Medulla oblongata (tissue), 1 donor: ENCODE results near the gene HSD11B2.

Experiments
- DNase-seq: peaks from one replicate; pipeline ENCODE4 v3.0.0-alpha.2; 2015; ENCODE audit errors: extremely low spot score

The HSD11B2 gene

DNA sequence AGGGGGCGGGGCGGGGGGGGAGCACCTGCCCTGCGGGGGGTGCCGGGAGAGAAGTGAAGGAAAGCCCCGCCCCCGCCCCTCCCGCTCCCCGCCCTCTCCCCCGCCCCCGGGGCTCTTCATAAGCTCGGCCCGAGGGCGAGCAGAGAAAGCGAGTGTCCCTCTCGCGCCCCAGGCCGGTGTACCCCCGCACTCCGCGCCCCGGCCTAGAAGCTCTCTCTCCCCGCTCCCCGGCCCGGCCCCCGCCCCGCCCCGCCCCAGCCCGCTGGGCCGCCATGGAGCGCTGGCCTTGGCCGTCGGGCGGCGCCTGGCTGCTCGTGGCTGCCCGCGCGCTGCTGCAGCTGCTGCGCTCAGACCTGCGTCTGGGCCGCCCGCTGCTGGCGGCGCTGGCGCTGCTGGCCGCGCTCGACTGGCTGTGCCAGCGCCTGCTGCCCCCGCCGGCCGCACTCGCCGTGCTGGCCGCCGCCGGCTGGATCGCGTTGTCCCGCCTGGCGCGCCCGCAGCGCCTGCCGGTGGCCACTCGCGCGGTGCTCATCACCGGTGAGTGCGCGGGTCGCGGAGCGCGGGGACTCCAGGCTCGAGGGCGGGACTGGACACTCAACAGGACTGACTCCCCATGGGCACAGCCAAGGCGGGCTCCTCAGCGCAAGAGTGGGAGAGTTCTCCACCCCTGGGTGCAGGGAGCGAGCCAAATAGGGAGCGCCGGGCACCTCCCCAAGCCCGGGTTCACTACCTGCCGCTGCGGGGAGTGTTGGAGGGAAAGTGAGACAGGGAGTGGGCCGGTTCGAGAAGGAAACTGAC lies at the start of gene HSD11B2:
HSD11B2 (plus strand) TSS at position 145 of the 798 bp plus-strand sequence; CDS start at position 273, 128 bp downstream.
- DNase-seq: peak; percentile 41

DNA sequence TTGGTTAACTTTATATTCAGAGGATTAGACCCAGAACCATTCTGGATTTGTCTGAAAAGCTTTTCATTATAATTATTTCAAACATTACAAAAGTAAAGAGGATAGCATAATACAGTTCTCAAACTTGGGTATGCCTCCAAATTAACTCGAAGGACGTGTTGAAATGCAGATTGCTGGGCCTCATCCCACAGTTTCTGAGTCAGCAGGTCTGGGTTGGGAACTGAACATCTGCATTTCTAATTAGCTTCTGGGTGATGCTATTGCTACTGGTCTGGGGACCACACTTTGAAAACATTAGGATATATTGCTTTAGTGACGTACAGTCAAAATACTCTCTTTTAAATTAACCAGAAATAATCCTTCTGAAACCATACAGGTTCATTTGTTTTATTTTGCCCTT lies 47.6 kb upstream of the HSD11B2 start:
- no peak for DNase-seq

DNA sequence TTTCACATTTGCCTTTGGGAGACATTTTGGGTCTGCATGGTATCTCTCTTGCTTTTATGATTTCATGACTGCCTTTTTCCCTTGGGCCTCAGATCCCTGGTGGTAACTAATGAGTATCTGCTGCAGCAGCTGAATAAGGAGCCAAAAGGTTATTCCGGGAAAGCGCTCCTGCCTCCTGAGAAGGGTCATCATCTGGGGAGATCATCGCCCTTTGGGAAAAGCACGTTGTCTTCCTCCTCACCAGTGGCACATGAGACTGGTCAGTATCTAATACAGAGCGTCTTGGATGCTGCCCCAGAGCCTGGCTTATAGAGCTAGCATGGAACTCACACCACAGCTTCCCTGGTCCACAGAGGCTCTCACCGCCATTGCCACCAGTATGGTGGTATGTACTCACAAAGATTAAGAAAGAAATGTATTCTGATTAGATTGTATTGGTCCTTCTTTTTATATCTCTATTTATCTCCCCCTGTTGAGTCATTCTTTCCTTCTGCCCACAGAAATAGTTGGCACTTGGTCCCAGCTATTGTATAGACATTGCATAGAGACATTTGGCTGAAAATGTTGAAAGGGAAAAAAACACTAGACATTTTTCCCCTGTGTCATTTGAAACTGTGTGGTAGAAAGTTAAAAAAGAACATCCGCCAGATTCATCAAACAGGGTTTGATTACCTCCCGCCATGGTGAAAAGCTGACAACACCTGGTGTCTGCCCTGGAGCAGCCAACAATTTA lies 46.0 kb upstream of the HSD11B2 start:
- no peak for DNase-seq

DNA sequence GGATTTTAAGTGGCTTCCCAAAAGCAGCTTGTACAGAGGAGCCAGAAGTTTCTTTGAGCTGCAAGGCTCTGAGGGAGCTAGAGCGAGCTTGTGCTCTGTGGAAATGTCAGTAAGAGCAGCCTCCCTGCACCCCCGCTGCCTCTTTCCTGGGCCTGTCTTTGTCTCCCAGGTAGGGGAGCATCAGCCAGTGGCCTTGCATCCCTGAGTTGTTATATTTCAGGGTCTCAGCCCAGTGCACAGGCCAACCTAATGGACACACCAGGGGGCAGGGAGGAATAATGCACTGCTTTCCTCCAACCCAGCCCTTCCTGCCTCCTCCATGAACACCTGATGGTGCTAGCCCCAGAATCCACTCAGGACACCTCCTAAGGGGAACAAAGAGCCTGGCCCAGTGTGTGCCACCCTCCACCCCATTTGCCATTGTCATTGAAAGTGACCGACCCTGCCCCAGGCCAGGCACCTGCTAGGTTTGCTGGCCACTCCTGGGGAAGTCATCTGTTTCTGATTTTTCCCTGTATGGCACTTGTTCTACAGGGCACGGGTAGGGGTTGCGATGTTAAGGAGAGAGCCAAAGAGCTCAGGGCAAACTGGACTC lies 44.0 kb upstream of the HSD11B2 start:
- no peak for DNase-seq

DNA sequence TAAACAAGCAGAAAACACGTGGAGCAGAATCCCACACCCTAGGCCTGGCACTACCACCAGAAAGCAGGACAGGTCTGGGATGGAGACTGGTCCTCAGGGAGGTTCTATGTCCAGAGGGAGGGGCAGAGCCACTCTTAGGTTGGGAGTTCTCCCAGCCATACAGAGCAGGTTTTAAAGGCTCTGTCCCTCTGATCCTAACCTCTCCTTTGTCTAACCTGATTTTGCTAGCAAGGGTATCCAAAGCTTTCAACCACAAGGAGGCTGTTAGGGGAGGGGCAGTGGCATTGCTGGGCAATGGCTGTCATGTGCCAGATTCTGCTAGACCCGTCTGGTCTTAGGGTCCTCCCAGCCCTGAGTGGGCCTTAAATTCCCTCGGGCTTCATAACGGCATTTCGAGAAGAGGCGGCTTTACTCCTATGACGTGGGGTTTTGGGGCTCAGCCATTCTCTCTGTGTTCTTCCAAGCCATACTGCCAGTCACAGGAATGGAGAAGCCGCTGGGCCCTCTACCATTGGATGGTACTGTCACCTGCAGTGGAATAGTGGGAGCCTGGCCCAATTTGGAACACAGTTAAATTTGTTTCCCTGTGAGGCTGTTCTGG lies 43.3 kb upstream of the HSD11B2 start:
- DNase-seq: no peak

DNA sequence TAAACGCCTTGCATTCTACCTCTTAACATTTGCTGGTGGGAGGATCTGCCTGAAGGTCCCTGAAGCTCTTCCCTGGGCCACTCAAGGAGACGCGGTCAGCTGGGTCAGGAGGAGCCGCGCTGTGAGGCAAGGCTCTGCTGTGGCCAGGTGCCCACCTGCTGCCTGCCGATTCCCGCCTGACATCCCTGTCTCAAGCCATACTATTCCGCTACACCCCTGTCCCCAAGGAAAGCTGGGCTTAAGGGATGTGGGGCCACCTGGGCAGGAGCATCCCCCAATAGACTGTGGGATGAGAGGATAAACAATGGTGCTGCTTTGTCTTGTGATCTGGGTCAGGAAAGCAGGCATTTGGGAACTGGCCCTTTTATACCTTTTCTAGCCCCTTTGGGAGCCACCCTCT lies 42.7 kb upstream of the HSD11B2 start:
- DNase-seq: no peak

DNA sequence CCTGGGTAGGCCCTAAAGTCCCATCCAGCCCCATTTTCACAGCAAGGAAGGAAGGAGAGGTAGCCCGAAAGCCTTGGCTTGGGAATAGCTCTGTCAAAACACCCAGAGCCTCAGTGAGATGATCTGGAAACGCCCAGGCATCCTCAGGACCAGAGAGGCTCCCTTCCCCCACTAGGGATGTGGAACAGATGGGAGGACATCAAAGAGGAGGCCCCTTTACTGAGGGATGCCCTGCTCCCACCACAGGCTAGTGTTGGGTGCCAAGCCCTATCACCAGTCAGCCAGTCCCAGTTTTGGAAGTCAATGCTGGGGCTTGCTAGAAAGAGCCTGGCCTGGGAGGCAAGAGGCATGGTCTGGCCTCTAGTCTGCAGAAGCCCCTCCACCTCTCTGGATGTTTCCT lies 42.3 kb upstream of the HSD11B2 start:
- no peak for DNase-seq

DNA sequence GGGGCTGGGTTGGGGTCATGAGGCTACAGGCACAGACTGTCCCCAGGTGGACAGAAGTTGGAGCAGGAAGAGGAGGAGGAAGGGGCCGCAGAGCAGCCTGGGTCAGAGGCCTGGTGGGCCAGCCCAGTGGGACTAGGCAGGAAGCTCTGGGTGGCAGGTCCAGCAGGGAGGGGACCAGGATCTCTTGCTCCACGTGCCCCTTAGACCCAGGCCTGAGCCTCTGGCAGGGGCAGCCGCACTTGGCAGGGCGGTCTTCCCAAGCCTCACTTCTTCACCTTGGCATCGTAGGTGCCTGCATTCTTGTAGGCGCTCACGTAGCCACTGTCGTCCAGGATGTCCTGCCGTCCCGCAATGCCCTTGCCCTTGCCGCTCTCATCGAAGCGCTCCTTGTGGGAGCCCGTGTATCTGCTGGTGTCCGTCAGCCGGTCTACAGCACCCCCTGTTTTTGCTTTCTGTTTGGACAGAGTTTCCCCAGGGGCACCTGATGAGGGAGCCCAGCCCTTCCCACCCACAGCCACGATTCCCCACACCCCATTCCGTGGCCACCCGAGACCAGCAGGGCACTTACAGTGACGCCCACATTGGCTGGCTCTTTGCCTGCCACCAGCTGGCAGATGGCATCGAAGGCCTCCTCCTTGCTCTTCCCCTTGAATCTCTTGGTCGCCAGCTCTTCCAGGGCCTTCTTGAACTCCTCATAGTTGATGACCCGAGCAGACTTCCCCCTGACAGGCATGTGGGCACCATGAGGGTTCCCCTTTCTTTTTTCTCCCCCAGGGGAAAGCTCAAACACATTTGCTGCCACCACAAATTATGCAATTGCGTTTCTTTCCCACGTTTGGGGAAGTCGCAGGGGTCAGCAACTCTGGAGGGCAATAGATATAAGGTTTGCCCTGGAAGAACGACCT lies 40.8 kb upstream of the HSD11B2 start:
- DNase-seq: peak; percentile 89

DNA sequence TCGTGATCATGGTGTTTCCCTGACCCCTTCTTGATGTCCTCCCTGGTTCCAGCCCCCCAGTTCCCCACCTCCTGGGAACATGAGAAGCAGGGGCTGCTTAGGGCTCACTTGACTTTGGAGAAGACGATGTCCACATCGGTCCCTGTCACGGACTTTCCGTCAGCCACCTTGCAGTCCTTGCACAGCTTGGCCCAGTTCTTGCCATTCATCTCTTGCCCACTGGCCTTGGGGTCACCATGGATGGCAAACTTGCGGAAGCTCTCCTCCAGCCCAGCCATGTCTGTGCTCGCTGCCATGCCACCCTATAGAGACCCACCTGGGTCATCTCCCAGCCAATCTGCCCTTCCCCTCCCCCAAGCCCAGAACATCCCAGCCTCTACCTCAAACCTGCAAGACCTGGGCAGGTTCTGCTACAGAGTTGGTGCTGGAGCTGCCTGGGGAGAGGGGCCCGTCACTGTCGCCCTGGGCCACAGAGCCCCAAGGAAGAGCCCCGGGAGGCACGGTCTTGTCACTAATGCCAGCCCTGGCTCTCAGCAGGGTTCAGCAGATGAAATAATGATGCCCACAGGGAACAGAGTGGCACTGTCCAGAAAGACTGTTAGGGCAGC lies 40.0 kb upstream of the HSD11B2 start:
- DNase-seq: no peak

DNA sequence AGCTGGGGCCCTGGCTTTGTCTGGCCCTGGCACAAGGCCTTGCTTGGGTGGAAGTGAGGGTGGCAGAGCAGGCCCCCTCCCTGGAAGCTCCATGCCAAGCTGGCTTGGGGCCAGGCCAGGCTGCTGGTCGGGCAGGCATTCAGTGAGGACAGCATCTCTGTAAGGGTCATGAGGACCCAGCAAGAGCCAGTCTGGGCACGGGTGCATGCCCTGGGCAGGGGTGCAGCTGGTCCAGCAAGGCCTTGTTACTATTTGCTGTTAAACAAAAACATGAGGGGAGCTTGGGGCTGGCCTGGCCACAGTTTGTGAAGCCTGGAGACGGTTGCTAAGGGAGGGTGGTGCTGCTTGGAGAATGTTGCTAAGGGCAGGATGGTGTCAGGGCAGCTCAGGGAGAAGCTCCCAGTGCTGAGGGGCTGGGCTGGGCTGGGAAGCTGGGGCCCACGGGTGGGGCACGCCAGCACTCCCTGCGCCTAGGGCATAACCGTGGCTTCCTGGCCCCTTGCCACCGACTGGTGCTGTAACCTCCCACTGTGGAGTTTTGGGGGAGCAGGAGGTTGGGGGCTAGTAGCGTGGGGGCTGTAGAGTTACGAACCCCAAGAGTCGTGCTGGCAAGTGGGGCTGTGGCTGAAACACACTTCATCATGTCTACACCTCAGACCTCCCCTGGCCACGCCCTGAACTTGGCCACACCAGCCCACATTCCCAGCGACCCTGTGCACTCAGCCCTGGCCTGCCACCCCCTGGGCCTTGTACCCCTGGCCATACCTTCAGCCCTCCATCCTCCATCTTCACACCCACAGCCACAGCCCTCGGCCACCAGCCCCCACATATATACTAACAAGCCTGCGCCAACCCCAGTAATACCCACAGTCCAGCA lies 39.3 kb upstream of the HSD11B2 start:
- DNase-seq: peak; percentile 97

DNA sequence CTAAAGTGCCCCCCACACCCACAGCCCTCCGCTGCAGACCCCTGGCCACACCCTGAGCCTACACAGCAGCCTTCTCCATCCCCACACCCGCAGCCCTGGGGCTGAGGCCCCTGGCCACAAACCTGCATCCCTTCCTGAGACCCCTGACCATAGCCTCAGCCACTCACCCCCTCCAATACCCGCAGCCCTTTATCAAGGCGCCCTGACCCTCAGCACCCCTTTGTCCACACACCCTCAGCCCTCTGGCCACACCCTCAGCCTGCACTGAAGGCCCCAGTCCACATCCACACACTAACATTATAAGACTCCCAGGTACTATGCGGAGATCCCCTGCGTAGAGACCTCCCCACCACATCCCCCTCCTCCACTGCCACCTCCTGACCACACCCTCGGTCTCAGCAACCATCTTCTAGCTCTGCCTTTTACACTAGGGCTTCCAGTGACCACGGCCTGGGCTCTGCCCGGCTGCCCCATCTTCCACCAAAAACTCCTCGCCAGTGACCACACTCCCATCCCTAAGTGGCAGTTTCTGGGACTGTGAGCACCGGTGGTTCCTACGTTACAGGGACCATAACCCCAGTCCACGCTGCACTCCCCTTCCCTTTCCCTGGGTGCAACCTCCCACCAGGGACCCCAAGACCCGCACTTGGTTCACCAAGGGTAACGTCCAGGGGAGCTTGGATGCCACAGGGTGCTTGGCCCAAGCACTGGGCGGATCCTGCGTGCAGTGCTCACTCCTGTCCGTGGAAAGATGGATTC lies 38.4 kb upstream of the HSD11B2 start:
- DNase-seq: no peak

DNA sequence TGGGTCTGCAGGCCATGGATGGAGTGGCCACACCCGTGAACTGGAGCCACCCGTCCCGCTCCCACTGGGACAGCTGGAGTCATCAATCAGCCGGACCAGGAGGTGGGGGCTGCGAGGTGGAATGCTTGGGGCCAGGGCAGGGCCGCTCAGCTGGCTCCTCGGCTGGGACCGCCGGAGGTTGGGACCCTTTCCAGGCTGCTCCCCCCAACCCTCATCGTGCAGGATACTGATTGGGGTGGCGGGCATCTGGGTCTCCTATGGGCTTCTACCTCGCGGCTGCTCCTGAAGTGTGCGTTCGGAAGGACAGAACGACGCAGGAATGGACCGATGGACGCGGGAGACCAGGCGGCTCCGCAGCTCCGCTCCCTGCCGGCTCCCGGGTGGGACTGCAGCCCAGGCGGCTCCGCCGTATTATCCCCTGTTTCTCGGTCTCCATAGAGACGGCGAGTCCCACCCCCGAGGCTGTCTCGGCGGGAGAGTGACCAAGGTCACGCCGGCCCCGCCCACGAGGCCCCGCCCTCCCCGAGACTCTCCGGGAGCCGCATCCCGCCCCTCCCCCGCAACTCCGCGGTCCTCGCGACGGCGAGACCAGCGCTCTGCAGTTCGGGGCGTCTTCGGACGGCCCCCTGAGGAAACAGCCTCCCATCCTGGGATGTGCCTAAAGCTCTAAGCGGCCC lies 37.7 kb upstream of the HSD11B2 start, which contains the start of gene TPPP3:
TPPP3 (minus strand) TSS at position 388 of the 677 bp plus-strand sequence. CDS start 2,387 bp downstream, outside the sequence.
- peak; percentile 89 for DNase-seq

DNA sequence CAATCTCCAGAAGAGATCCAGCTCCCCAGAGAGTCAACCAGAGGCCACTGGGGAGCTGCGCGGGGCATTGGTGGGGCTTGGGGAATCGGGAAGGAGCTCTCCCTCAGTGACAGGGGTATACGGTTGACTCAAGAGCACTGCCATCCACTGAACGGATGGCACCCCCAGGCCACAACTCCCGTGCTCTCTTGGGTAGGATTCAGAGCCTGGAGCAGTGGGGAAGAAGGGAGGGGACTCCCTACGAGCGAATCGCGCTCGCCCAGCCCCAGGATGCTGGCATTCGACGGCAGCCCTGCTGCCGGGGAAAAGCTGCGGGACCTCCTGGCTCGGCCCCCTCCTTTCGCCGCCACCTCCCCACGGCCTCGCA lies 37.1 kb upstream of the HSD11B2 start:
- DNase-seq: peak; percentile 33

DNA sequence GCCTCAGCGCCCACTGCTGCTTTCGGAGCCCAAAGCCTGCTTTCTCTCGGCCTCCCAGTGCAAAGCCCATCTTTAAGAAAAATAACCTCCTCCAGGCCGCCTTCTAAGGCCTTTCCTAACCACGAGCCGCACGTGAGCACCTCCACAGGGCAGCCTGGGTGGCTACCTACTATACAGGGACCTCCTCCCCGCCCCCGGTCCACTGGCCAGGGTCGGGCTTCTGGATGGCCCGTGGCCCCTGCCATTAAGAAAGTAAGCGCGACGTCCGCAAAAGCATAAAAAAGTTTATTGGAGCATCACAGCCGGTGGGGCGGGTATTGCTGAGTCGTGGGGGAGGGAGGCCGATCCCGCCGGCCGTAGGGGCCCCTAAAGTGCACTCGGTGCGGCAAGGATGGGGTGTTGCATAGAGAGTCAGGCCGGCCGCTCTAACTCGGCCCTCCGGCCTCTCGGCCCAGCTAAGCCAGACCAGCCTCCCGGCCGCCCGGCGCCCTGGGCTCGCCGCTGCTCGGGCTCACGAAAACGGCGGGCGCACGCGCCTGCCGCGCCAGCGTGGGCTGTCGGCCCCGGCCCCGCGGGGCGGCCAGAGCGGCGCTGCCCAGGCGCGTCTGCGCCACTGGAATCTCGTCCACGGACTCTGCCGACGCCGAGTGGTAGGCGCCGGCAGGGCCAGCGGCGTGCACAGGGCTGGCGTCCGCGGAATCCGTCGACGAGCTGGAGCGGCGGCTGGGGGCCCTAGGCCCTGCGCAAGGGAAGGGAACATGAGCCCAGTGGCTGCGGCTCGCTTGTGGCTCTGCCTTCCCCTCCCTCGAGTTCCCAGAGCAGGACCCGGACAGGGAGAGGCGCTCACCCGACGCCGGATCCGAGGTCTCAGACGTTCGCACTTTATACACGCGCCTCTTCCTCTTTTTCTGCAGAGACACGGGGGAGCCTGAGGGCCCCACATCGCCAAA lies 36.5 kb upstream of the HSD11B2 start:
- peak; percentile 49 for DNase-seq

DNA sequence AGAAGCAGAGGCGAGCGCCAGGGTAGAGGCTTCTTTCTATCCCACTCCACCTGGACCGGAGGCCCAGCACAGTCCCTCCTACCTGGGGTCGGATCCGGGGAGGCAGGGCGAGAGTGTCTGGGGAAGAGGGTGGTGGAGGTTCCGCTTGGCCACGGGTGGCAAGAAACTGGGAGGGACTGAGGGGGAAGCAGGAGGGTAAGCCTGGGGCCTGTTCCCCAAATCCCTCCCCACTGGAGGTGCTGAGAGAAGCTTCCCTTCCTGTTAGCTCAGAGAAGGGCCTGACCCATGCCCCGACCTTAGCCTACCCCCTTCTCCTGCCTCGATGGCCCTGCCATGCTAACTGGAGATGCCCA lies 35.8 kb upstream of the HSD11B2 start:
- no peak for DNase-seq

DNA sequence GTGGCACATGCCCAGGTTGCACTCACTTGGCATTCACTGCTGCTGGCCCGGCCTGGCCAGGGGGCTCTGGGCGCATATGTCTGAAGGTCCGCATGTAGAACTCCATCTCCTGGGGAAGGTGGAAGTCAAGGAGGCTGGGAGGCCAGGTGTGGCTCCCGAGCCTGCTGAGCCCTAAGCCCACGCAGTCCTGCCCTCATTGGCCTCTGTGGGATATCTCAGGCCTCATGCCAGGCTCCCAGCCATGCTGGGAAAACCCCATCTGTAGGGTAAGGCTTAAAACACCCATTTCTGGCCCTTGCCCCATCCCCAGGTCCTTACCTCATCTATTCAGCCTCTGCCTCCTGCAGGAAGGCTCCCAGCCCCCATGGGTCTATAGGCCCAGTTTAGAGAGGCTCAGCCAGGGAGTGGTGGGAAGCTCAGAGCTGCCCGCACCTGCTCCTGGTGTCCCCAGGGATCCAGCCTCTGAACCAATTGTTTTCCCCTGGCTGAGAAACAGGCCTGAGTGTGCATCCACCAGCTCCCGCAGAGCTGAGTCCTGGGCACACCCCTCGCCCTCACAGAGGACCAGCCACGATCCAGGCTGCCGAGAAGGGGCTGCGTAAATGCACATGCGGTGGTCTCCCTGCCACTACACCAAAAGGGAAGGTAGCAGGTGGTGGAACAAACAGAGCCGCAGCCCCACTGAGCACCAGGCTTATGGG lies 35.3 kb upstream of the HSD11B2 start:
- DNase-seq: no peak
